ENCODE data around the gene ZFAND2A. TPM values are rescaled to one million over a fixed set of nuclear protein-coding genes. Genes with fewer than 3 reads are reported as not detected.

Gene ZFAND2A
- total RNA-seq, 1 experiment from 2014 or later, result 13.7 TPM

DNA sequence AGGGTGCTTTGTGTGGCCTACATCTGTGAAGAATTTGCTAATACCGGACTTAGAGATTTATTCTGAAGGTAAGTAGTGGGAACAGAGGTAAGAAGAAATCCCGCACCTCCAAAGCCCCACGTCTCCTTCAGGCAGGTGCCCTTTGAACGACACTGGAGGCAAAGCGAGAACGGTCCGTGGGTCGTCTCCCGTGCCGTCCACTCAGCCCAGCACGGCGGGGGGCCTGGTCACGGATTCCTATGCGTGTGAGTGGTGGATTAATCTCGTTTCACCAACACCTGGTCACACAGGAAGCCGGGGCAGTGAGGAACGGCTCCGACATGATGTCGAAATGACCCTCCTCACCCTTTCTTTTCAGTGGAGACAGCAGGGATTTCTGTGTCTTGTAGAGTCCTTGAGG, 21.0 kb upstream of the ZFAND2A start:
- no CpG with 5 or more reads among the region's 19 CpGs for WGBS (ENCODE audit: extremely low coverage, insufficient read length, low lambda C conversion rate)

More for the DNA sequence above, 21.0 kb upstream of the ZFAND2A start:
- H3K27me3 Mint-ChIP-seq (ENCODE audit: low read depth), result peaks cover 30% of the 10 kb centered on the region
- no peaks in the 10 kb centered on the region for H3K79me2 ChIP-seq (ENCODE audit: insufficient read depth, low read length)
- TF ChIP-seq, protein P1, sequence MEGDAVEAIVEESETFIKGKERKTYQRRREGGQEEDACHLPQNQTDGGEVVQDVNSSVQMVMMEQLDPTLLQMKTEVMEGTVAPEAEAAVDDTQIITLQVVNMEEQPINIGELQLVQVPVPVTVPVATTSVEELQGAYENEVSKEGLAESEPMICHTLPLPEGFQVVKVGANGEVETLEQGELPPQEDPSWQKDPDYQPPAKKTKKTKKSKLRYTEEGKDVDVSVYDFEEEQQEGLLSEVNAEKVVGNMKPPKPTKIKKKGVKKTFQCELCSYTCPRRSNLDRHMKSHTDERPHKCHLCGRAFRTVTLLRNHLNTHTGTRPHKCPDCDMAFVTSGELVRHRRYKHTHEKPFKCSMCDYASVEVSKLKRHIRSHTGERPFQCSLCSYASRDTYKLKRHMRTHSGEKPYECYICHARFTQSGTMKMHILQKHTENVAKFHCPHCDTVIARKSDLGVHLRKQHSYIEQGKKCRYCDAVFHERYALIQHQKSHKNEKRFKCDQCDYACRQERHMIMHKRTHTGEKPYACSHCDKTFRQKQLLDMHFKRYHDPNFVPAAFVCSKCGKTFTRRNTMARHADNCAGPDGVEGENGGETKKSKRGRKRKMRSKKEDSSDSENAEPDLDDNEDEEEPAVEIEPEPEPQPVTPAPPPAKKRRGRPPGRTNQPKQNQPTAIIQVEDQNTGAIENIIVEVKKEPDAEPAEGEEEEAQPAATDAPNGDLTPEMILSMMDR (conservative IDR thresholded peaks at IDR 0.05), result no peak
- H3K9me3 ChIP-seq (ENCODE audit: control insufficient read depth, low read depth, low read length), result no peaks in the 10 kb centered on the region
- no peak overlapping the region for H3K18ac ChIP-seq (ENCODE audit: insufficient read length, low read depth, low read length)
- peaks cover 0 to 4% of the 10 kb centered on the region in 2 experiments; a peak in 2 of 4 replicates for H3K4me1 Mint-ChIP-seq
- no peak overlapping the region for H2BK5ac ChIP-seq (ENCODE audit: insufficient read length, low read length)
- H2BK15ac ChIP-seq (ENCODE audit: low read depth, low read length), result no peak overlapping the region
- no peak overlapping the region for H2BK20ac ChIP-seq (ENCODE audit: low read depth, low read length, poor library complexity, severe bottlenecking)
- H3K27ac ChIP-seq (ENCODE audit: insufficient read length, low read depth, low read length), result no peak overlapping the region
- no peak overlapping the region for H3K4ac ChIP-seq (ENCODE audit: low read depth, low read length)
- H3K56ac ChIP-seq (ENCODE audit: insufficient read length, low read depth, low read length), result no peak overlapping the region
- no peak overlapping the region for H4K91ac ChIP-seq (ENCODE audit: insufficient read length, low read depth, low read length)
- H2AFZ ChIP-seq (ENCODE audit: low read length), result no peak overlapping the region
- peaks cover 0 to 1% (median 0%) of the 10 kb centered on the region in 3 experiments; a peak in 1 of 7 replicates for H3K36me3 Mint-ChIP-seq (ENCODE audit: insufficient read depth in 1 of 3, low read depth in 3 of 3)
- H2BK12ac ChIP-seq (ENCODE audit: insufficient read length, low read depth, low read length), result no peak overlapping the region
- peaks cover 17 to 18% of the 10 kb centered on the region in 2 experiments for H3K9me3 Mint-ChIP-seq
- no peak overlapping the region for H3T11ph ChIP-seq (ENCODE audit: low read length)
- no peak overlapping the region for H3K27ac Mint-ChIP-seq
- H3K9ac ChIP-seq (ENCODE audit: extremely low read depth, insufficient read length, low read length), result no peak overlapping the region
- no peaks in the 10 kb centered on the region for H3K4me1 ChIP-seq (ENCODE audit: insufficient read depth, low read length)
- no peaks in the 10 kb centered on the region for H4K20me1 ChIP-seq (ENCODE audit: control insufficient read depth, insufficient read depth, insufficient read length)
- H3K14ac ChIP-seq (ENCODE audit: insufficient read depth, low read length), result no peak overlapping the region
- no peak for DNase-seq
- no peak overlapping the region for H3K4me2 ChIP-seq (ENCODE audit: insufficient read depth, insufficient read length, low read length)
- H3K79me1 ChIP-seq (ENCODE audit: insufficient read depth, low read depth, low read length, poor library complexity, severe bottlenecking), result no peaks in the 10 kb centered on the region
- H3K27me3 ChIP-seq (ENCODE audit: insufficient read depth, low read length), result no peaks in the 10 kb centered on the region
- H3K23ac ChIP-seq (ENCODE audit: insufficient read length, low read depth, low read length), result no peak overlapping the region
- no peak overlapping the region for H2AK5ac ChIP-seq (ENCODE audit: insufficient read length, low read length)
- H3K4me3 Mint-ChIP-seq, result no peak overlapping the region
- no peak overlapping the region for H2BK120ac ChIP-seq (ENCODE audit: low read depth, low read length, poor library complexity, severe bottlenecking)
- H3K23me2 ChIP-seq (ENCODE audit: insufficient read length, low read depth, low read length, poor library complexity, severe bottlenecking), result no peaks in the 10 kb centered on the region
- H4K5ac ChIP-seq (ENCODE audit: insufficient read length, low read depth, low read length), result no peak overlapping the region
- no peak overlapping the region for H4K8ac ChIP-seq (replicated peaks; ENCODE audit: insufficient read length, low read depth, low read length)

All from H9 (cell line).